Neutrophil (primary cell): Measurements from ENCODE around the gene DUS1L.

ENCODE experiments used
- H3K27ac ChIP-seq: fragments of 200-600 bp; sonication (generic); 2 replicates; pipeline ENCODE4 v1.5.1; 2016; ENCODE audit warnings: mild to moderate bottlenecking, moderate library complexity
- H3K27me3 ChIP-seq: fragments of 200-600 bp; sonication (generic); 2 replicates; pipeline ENCODE4 v1.6.0; 2016; ENCODE audit warnings: mild to moderate bottlenecking
- H3K36me3 ChIP-seq: fragments of 200-600 bp; sonication (generic); 2 replicates; pipeline ENCODE4 v1.5.1; 2017
- H3K4me1 ChIP-seq, 2 experiments: fragments of 200-600 bp in 1 of 2; sonication (generic) in 1 of 2; 1 replicate in 1 of 2; 2 replicates in 1 of 2; pipeline versions ENCODE4 v1.5.1 to v1.6.1; 2013 to 2016; ENCODE audit warnings: low read depth in 1 of 2, low read length in 1 of 2, mild to moderate bottlenecking in 1 of 2, moderate library complexity in 1 of 2; ENCODE audit not compliant: control insufficient read depth in 1 of 2, insufficient read depth in 1 of 2
- H3K4me3 ChIP-seq, 2 experiments: fragments of 200-600 bp in 1 of 2; sonication (generic) in 1 of 2; 1 replicate in 1 of 2; 2 replicates in 1 of 2; pipeline ENCODE4 v1.5.1; 2013 to 2016; ENCODE audit warnings: low read depth in 1 of 2, low read length in 1 of 2, mild to moderate bottlenecking in 1 of 2, moderate library complexity in 1 of 2
- H3K9me3 ChIP-seq: fragments of 200-600 bp; sonication (generic); 2 replicates; pipeline ENCODE4 v1.5.1; 2016
- CTCF ChIP-seq: fragments of 200-600 bp; sonication (generic); IDR thresholded peaks from 2 replicates; pipeline ENCODE4 v1.5.1; 2016; ENCODE audit warnings: antibody characterized with exemption

The DUS1L gene

GRCh38 chr17:82088838-82089722 is 23.5 kb upstream of the DUS1L start:
- no peaks in the 10 kb centered on the region for H3K4me1 ChIP-seq
- no peak for TF ChIP-seq CTCF
- H3K9me3 ChIP-seq = no peaks in the 10 kb centered on the region
- H3K27ac ChIP-seq = no peak overlapping the region
- no peaks in the 10 kb centered on the region for H3K27me3 ChIP-seq
- H3K4me3 ChIP-seq = no peak overlapping the region
- peaks cover 54% of the 10 kb centered on the region for H3K36me3 ChIP-seq

- peaks cover 61% of the 10 kb centered on the region for H3K36me3 ChIP-seq
- no peak overlapping the region for H3K27ac ChIP-seq
- H3K27me3 ChIP-seq = no peaks in the 10 kb centered on the region
- no peaks in the 10 kb centered on the region for H3K4me1 ChIP-seq
- H3K9me3 ChIP-seq = no peaks in the 10 kb centered on the region
- TF ChIP-seq CTCF = no peak
- H3K4me3 ChIP-seq = no peak overlapping the region
These were observed 22.6 kb upstream of the DUS1L start for GRCh38 chr17:82087961-82088837.

- no peak overlapping the region for H3K27ac ChIP-seq
These were observed 21.6 kb upstream of the DUS1L start for GRCh38 chr17:82086941-82087906.

GRCh38 chr17:82085931-82086764 is 20.5 kb upstream of the DUS1L start:
- no peaks in the 10 kb centered on the region for H3K27me3 ChIP-seq
- no peaks in the 10 kb centered on the region for H3K9me3 ChIP-seq
- H3K36me3 ChIP-seq = peaks cover 61% of the 10 kb centered on the region
- TF ChIP-seq CTCF = no peak
- H3K27ac ChIP-seq = no peak overlapping the region
- H3K4me1 ChIP-seq = no peaks in the 10 kb centered on the region
- H3K4me3 ChIP-seq = no peak overlapping the region

More at GRCh38 chr17:82086941-82087906, 21.6 kb upstream of the DUS1L start:
- Histone ChIP-seq H3K4me1 (no peaks in the 10 kb centered on the region), H3K36me3 (peaks cover 57% of the 10 kb centered on the region), H3K9me3 (no peaks in the 10 kb centered on the region), H3K4me3 (no peak overlapping the region), H3K27me3 (no peaks in the 10 kb centered on the region)
- TF ChIP-seq CTCF = no peak
